K562 (cell line): ENCODE results near the gene LCTL. TPM values are rescaled to one million over a fixed set of nuclear protein-coding genes. Genes with fewer than 3 reads are reported as not detected.
A peak's percentile ranks its signal among the peaks of the same experiment; 100 is the strongest.

Experiments
- ATAC-seq: fragments of 200-7000 bp; cut with Tn5 transposase; 3 replicates; pipeline ENCODE4 v1.9.1; 2020; ENCODE audit warnings: moderate library complexity
- BruUV-seq: library from RNA; stranded (reverse); fragments of 400-500 nt; replicated peaks from 2 replicates; lab custom pipeline; 2021; lab: Mats Ljungman, UMichigan
- CTCF ChIA-PET: fragments of 300-600 bp; formaldehyde crosslinking; extraction: SDS; loops from one replicate; lab custom pipeline; 2021; ENCODE audit warnings: low intra/inter-chr PET ratio; lab: Yijun Ruan, JAX
- POLR2A ChIA-PET: fragments of 300-600, 350-650 bp; sonication (Branson Sonifier 250); formaldehyde crosslinking; extraction: SDS; loops from one replicate; lab custom pipeline; 2021; ENCODE audit warnings: antibody characterized with exemption, inconsistent platforms; lab: Yijun Ruan, JAX
- DNase-seq, 4 experiments: peaks; one replicate each; pipeline versions ENCODE4 v3.0.0 to v3.0.0-alpha.2; 2011 to 2018; ENCODE audit warnings: low spot score in 3 of 4, mixed read lengths in 3 of 4; ENCODE audit errors: extremely low read depth in 1 of 4
- FAIRE-seq: peaks from 2 replicates; lab custom pipeline; 2011; peaks lifted over from hg19 to GRCh38; lab: Jason Lieb, UNC
- H2AFZ ChIP-seq: 2 replicates; pipeline ENCODE4 v1.6.0; 2011; ENCODE audit warnings: low read depth, low read length, control low read depth, inconsistent platforms
- H3K27ac ChIP-seq: fragments of 200-600 bp; 3 replicates; pipeline ENCODE4 v1.8.0; 2011; ENCODE audit warnings: low read depth, mild to moderate bottlenecking, control low read depth, inconsistent platforms, low read length, moderate library complexity, mixed read lengths; ENCODE audit errors: extremely low read depth
- H3K27me3 ChIP-seq, 2 experiments: fragments of 300-600 bp in 1 of 2; 2 replicates in 1 of 2; 3 replicates in 1 of 2; pipeline versions ENCODE4 v1.6.0 to v1.8.0; 2011; ENCODE audit warnings: inconsistent platforms in 2 of 2, low read length in 2 of 2, mild to moderate bottlenecking in 1 of 2, mixed read lengths in 1 of 2, moderate library complexity in 1 of 2; ENCODE audit not compliant: control insufficient read depth in 2 of 2, insufficient read depth in 2 of 2
- H3K36me3 ChIP-seq: fragments of 300-600 bp; 3 replicates; pipeline ENCODE4 v1.8.0; 2011; ENCODE audit warnings: mild to moderate bottlenecking, low read length, inconsistent platforms; ENCODE audit not compliant: control insufficient read depth, insufficient read depth
- H3K4me1 ChIP-seq, 2 experiments: fragments of 200-600 bp in 1 of 2; replicated peaks in 1 of 2; 2 replicates in 1 of 2; 3 replicates in 1 of 2; pipeline versions ENCODE4 v1.5.1 to v1.8.0; 2011; ENCODE audit warnings: inconsistent platforms in 2 of 2, low read length in 2 of 2, mild to moderate bottlenecking in 1 of 2, mixed read lengths in 1 of 2, moderate library complexity in 1 of 2; ENCODE audit not compliant: control insufficient read depth in 2 of 2, insufficient read depth in 2 of 2
- H3K4me2 ChIP-seq: 2 replicates; pipeline ENCODE4 v1.6.1; 2011; ENCODE audit warnings: low read length, control low read depth, inconsistent platforms, mixed read lengths; ENCODE audit not compliant: insufficient read depth
- H3K4me3 ChIP-seq: fragments of 200-600 bp; sonication (generic), shearing (Covaris generic); 2 replicates; pipeline ENCODE4 v1.5.1; 2016; ENCODE audit warnings: control low read depth, inconsistent platforms
- H3K79me2 ChIP-seq: fragments of 200-600 bp; 3 replicates; pipeline ENCODE4 v1.8.0; 2011; ENCODE audit warnings: low read length, inconsistent platforms; ENCODE audit not compliant: control insufficient read depth, insufficient read depth
- H3K9ac ChIP-seq, 2 experiments: 2 replicates each; pipeline versions ENCODE4 v1.6.0 to v1.6.1; 2011; ENCODE audit warnings: low read depth in 2 of 2, low read length in 2 of 2, control low read depth in 1 of 2, inconsistent platforms in 1 of 2, mild to moderate bottlenecking in 1 of 2, mixed read lengths in 1 of 2; ENCODE audit not compliant: insufficient read depth in 1 of 2
- H3K9me1 ChIP-seq: one replicate; pipeline ENCODE4 v1.6.0; 2011; ENCODE audit warnings: inconsistent platforms, mild to moderate bottlenecking, low read length, moderate library complexity; ENCODE audit not compliant: control insufficient read depth, insufficient read depth
- H3K9me3 ChIP-seq: replicated peaks from 2 replicates; pipeline ENCODE4 v1.5.1; 2011; ENCODE audit warnings: low read depth, low read length, inconsistent platforms; ENCODE audit not compliant: control insufficient read depth, insufficient read depth
- H4K20me1 ChIP-seq: replicated peaks from 2 replicates; pipeline ENCODE4 v1.6.1; 2011; ENCODE audit warnings: low read length, inconsistent platforms, mixed read lengths; ENCODE audit not compliant: control insufficient read depth, insufficient read depth
- ATF1 ChIP-seq, 2 experiments: fragments of 450-650 bp in 1 of 2; IDR thresholded peaks; 2 replicates each; pipeline ENCODE4 v1.6.1; 2016; ENCODE audit warnings: missing compliant biosample characterization in 1 of 2, missing genetic modification characterization in 1 of 2
- BCOR ChIP-seq: fragments of 450-650 bp; IDR thresholded peaks from 2 replicates; pipeline ENCODE4 v1.6.1; 2016
- CTBP1 ChIP-seq: fragments of 450-650 bp; IDR thresholded peaks from 2 replicates; pipeline ENCODE4 v1.6.1; 2016; ENCODE audit warnings: borderline replicate concordance
- EHMT2 ChIP-seq: fragments of 450-650 bp; IDR thresholded peaks from 2 replicates; pipeline ENCODE4 v1.6.1; 2018; ENCODE audit warnings: antibody characterized with exemption
- HNRNPH1 ChIP-seq: fragments of 200-400 bp; formaldehyde crosslinking; optimal IDR thresholded peaks from 2 replicates; pipeline ENCODE3; 2017; ENCODE audit warnings: low read depth, mild to moderate bottlenecking, low read length, moderate library complexity
- PTBP1 ChIP-seq: fragments of 200-400 bp; formaldehyde crosslinking; IDR thresholded peaks from 2 replicates; pipeline ENCODE4 v1.6.1; 2017; ENCODE audit warnings: low read depth, low read length
- SIRT6 ChIP-seq: IDR thresholded peaks from one replicate; pipeline ENCODE4 v1.6.1; 2012; ENCODE audit warnings: low read depth, mild to moderate bottlenecking, control low read depth, inconsistent platforms, low read length, moderate library complexity
- SRSF3 ChIP-seq: fragments of 200-400 bp; formaldehyde crosslinking; IDR thresholded peaks from 2 replicates; pipeline ENCODE4 v1.6.1; 2016; ENCODE audit warnings: mild to moderate bottlenecking, low read length, moderate library complexity; ENCODE audit not compliant: insufficient read depth
- WHSC1 ChIP-seq: IDR thresholded peaks from one replicate; pipeline ENCODE4 v1.6.1; 2012; ENCODE audit warnings: low read length, control low read depth, inconsistent platforms
- ZNF644 ChIP-seq: fragments of 200-800 bp; sonication (Bioruptor generic); IDR thresholded peaks from 2 replicates; pipeline ENCODE4 v1.6.1; 2016; ENCODE audit warnings: low read depth, missing genetic modification characterization, missing compliant biosample characterization
- WGBS: fragments of 100-300 bp; shearing (Covaris generic); methylation state at CpG from one replicate; pipeline ENCODE4 v1.1.6; 2016; ENCODE audit warnings: low coverage, mixed read lengths; ENCODE audit not compliant: insufficient coverage; ENCODE audit errors: missing lambda C conversion rate; 5-methylcytosine and 5-hydroxymethylcytosine counted together
- in situ Hi-C: fragments of 300-500 bp; cut with MboI; formaldehyde crosslinking; loops from 4 replicates; pipeline ENCODE4 v1.15.0; 2018; ENCODE audit warnings: inconsistent platforms, mixed read lengths
- intact Hi-C: fragments of 100-400 bp; cut with micrococcal nuclease; formaldehyde crosslinking; loops from 2 replicates; pipeline ENCODE4 v1.14.2; 2022
- polyA plus RNA-seq, 8 experiments: library from polyadenylated mRNA; depleted of rRNA in 4 of 8; stranded (reverse) in 5 of 8; unstranded in 3 of 8; fragments of >200 nt; fragmentation: Nextera tagmentation in 2 of 8; fragmentation: Illumina TruSeq in 1 of 8; extraction: Ambion mirVana in 2 of 8; extraction: Trizol in 1 of 8; gene quantifications; 2 replicates each; pipeline versions ENCODE4 v1.2.1 to v1.2.3, GENCODE V29; 2011 to 2014; ENCODE audit warnings: inconsistent platforms in 1 of 8, missing spikeins in 1 of 8
- total RNA-seq, 7 experiments: library from RNA; depleted of rRNA in 6 of 7; stranded (reverse); fragments of >200 nt in 6 of 7; fragmentation: Illumina TruSeq in 2 of 7; extraction: Trizol in 2 of 7; gene quantifications; 2 replicates each; pipeline versions ENCODE4 v1.2.1 to v1.2.3, GENCODE V29; 2011 to 2021; ENCODE audit warnings: low replicate concordance in 1 of 7
- TF ChIP-seq, protein P1 (sequence below): fragments of 450-650 bp; IDR thresholded peaks from 2 replicates; pipeline ENCODE4 v1.6.1; 2016; ENCODE audit warnings: low read depth, mild to moderate bottlenecking, moderate library complexity
- TF ChIP-seq, protein P2 (sequence below): fragments of 250-450 bp; sonication (Bioruptor Pico); IDR thresholded peaks from 2 replicates; pipeline ENCODE4 v1.8.0; 2021; ENCODE audit warnings: borderline replicate concordance, mild to moderate bottlenecking, moderate library complexity; ENCODE audit not compliant: poor library complexity, severe bottlenecking
- TF ChIP-seq, protein P3 (sequence below): fragments of 450-650 bp; IDR thresholded peaks from 2 replicates; pipeline ENCODE4 v1.6.1; 2016; ENCODE audit warnings: low read depth

Gene LCTL
- total and polyA plus RNA-seq, 9 of the 15 experiments (the other 6 are each of a cell fraction or from before 2014, with no cell fraction given) = 0.08 to 0.31 (median 0.17) TPM; not detected in 6

DNA sequence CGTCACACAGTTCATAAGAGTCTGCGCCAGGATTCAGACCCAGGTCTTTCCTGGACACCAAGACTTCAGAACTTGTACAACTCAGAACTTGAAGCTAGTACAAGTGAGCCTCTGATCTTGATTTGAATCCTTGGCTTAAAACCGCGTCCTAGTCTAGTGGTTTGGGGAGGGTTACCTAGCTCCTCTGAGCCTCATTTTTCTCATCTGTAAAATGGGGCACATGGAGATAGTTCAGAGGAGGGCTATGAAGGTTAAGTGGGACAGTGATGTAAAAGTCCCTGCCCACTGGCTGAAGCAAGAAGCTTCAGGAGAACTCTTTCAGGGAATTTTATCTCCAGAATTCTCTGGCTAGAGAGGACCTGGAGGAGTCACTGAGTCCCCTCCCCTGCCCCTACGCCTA, 48.7 kb upstream of the LCTL start:
- DNase-seq (no peak), ATAC-seq (no peak), FAIRE-seq (no peak)
- H4K20me1 ChIP-seq = peaks cover 11% of the 10 kb centered on the region; the same call in 1 of the 2 replicates
- BruUV-seq = no TSS peak
- in situ Hi-C loops = loop anchor here (10.0 kb wide), 1 partner anchor 160 kb away; no protein-coding TSS in a partner anchor
- H3K4me1 ChIP-seq = peaks cover 18 to 28% of the 10 kb centered on the region in 2 experiments
- H3K27me3 ChIP-seq = no peaks in the 10 kb centered on the region
- no peak overlapping the region for H3K27ac ChIP-seq
- no peaks in the 10 kb centered on the region for H3K9me1 ChIP-seq
- WGBS = 78% methylated on average over 5 of the region's 5 CpGs
- 0 out of 4 replicates have a peak overlapping the region, but pooled peaks of 1 of the 2 experiments have one; percentile 10 for H3K9ac ChIP-seq
- no peak overlapping the region for H2AFZ ChIP-seq
- POLR2A ChIA-PET = interaction anchor here (0.6 to 1.6 kb wide), 4 partner anchors 9 to 147 kb away, joined by 3 to 4 read pairs (median 3); no protein-coding TSS in a partner anchor
- H3K4me2 ChIP-seq = no peak overlapping the region
- H3K4me3 ChIP-seq = no peak overlapping the region
- H3K36me3 ChIP-seq = peaks cover 70% of the 10 kb centered on the region
- CTCF ChIA-PET = no interaction called here
- H3K79me2 ChIP-seq = peaks cover 86% of the 10 kb centered on the region
- intact Hi-C loops = no loop called here
- H3K9me3 ChIP-seq = no peaks in the 10 kb centered on the region
- TF ChIP-seq CTBP1 = no peak
- TF ChIP-seq EHMT2 = no peak
- TF ChIP-seq BCOR = peak; percentile 79
- TF ChIP-seq, protein P1, sequence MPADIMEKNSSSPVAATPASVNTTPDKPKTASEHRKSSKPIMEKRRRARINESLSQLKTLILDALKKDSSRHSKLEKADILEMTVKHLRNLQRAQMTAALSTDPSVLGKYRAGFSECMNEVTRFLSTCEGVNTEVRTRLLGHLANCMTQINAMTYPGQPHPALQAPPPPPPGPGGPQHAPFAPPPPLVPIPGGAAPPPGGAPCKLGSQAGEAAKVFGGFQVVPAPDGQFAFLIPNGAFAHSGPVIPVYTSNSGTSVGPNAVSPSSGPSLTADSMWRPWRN = no peak
- no peak for TF ChIP-seq PTBP1
- TF ChIP-seq ATF1 (CRISPR knock-in tag; IDR thresholded peaks at IDR 0.05) = no peak
- no peak for TF ChIP-seq ATF1 (tag; IDR thresholded peaks at IDR 0.05)
- TF ChIP-seq HNRNPH1 = no peak
- no peak for TF ChIP-seq SIRT6
- TF ChIP-seq, protein P2, sequence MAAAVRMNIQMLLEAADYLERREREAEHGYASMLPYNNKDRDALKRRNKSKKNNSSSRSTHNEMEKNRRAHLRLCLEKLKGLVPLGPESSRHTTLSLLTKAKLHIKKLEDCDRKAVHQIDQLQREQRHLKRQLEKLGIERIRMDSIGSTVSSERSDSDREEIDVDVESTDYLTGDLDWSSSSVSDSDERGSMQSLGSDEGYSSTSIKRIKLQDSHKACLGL = no peak
- no peak for TF ChIP-seq WHSC1
- TF ChIP-seq, protein P3, sequence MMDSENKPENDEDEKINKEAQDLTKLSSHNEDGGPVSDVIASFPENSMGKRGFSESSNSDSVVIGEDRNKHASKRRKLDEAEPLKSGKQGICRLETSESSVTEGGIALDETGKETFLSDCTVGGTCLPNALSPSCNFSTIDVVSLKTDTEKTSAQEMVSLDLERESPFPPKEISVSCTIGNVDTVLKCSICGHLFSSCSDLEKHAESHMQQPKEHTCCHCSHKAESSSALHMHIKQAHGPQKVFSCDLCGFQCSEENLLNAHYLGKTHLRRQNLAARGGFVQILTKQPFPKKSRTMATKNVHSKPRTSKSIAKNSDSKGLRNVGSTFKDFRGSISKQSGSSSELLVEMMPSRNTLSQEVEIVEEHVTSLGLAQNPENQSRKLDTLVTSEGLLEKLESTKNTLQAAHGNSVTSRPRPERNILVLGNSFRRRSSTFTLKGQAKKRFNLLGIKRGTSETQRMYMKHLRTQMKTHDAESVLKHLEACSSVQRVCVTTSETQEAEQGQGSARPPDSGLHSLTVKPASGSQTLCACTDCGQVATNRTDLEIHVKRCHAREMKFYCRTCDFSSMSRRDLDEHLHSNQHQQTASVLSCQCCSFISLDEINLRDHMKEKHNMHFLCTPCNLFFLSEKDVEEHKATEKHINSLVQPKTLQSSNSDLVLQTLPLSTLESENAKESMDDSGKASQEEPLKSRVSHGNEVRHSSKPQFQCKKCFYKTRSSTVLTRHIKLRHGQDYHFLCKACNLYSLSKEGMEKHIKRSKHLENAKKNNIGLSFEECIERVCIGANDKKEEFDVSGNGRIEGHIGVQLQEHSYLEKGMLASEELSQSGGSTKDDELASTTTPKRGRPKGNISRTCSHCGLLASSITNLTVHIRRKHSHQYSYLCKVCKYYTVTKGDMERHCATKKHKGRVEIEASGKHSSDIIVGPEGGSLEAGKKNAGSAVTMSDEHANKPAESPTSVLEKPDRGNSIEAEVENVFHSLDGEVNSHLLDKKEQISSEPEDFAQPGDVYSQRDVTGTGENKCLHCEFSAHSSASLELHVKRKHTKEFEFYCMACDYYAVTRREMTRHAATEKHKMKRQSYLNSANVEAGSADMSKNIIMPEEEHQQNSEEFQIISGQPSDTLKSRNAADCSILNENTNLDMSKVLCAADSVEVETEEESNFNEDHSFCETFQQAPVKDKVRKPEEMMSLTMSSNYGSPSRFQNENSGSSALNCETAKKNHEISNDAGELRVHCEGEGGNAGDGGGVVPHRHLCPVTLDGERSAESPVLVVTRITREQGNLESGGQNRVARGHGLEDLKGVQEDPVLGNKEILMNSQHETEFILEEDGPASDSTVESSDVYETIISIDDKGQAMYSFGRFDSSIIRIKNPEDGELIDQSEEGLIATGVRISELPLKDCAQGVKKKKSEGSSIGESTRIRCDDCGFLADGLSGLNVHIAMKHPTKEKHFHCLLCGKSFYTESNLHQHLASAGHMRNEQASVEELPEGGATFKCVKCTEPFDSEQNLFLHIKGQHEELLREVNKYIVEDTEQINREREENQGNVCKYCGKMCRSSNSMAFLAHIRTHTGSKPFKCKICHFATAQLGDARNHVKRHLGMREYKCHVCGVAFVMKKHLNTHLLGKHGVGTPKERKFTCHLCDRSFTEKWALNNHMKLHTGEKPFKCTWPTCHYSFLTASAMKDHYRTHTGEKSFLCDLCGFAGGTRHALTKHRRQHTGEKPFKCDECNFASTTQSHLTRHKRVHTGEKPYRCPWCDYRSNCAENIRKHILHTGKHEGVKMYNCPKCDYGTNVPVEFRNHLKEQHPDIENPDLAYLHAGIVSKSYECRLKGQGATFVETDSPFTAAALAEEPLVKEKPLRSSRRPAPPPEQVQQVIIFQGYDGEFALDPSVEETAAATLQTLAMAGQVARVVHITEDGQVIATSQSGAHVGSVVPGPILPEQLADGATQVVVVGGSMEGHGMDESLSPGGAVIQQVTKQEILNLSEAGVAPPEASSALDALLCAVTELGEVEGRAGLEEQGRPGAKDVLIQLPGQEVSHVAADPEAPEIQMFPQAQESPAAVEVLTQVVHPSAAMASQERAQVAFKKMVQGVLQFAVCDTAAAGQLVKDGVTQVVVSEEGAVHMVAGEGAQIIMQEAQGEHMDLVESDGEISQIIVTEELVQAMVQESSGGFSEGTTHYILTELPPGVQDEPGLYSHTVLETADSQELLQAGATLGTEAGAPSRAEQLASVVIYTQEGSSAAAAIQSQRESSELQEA = no peak
- no peak for TF ChIP-seq ZNF644 (tag)
- no peak for TF ChIP-seq SRSF3
